ENCODE results near the gene GAK.

Gene GAK

DNA sequence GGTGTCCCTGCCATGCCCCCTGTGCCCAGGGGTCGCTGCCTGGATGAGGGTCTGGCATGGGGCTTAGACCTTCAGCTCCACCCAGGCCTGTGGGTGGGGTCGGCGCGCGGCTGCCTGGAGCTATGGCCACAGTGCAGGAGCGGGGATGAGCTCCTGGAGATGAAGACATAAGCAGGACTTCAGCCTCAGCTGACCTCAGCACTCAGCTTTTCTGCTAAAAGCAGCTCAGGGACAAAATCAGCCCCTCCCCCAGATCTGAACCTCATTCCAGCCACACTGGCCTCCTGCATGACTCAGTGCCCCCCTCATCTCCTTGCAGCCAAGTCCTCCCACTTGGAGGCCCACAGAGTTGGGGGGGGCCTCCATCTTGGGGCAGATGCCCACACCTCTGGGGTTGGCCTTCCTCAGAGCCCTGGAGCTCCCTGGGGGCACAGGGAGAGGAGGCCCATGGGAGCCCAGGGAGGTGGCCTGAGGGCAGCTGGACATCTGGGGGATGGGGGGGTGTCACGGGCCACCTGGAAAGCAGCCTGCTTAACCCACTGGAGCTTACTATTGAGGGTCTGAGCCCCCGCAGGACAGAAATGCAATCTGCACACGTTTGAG is 86.8 kb downstream of the GAK start:
- Histone ChIP-seq H3K4me1 (ENCODE audit: control insufficient read depth, insufficient read depth, low read length) (no peaks in the 10 kb centered on the region), H3K9ac (ENCODE audit: low read length in 2 of 2) (no peak overlapping the region), H3K27ac (ENCODE audit: low read length) (no peak overlapping the region), H3K4me3 (ENCODE audit: low read length in 2 of 2) (no peak overlapping the region), H3K36me3 (ENCODE audit: control insufficient read depth in 2 of 2, insufficient read depth in 2 of 2, low read length in 2 of 2) (peaks cover 0 to 4% of the 10 kb centered on the region in 2 donors), H3K27me3 (ENCODE audit: control insufficient read depth in 1 of 2, insufficient read depth in 2 of 2, low read length in 2 of 2) (no peaks in the 10 kb centered on the region), H3K9me3 (ENCODE audit: control insufficient read depth in 2 of 2, low read length in 2 of 2) (no peaks in the 10 kb centered on the region)

DNA sequence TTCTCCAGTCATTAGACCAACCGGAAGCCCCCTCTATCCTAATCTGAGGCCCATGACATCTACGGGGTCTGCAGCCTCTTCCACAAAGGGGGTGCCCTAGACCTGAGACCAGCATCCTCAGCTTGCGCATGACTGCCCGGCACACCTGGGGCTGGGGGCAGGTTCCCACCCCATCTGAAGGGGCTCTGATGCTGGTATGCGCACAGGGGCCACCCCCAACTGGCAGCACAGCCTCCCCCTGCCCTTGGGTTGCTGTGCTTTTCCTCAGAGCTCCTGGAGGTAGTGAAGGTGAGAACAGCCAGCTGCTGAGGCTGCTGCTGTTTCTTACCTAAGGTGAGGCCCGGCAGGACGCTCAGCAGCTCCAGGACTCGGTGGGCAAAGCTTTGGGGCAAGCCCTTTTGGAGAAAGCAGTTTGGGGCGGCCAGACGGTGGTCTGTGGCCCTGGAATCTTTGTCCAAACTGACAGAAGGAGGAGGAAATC is 87.3 kb downstream of the GAK start:
- H3K9ac ChIP-seq (ENCODE audit: low read length in 2 of 2): no peak overlapping the region
- no peaks in the 10 kb centered on the region for H3K27me3 ChIP-seq (ENCODE audit: control insufficient read depth in 1 of 2, insufficient read depth in 2 of 2, low read length in 2 of 2)
- H3K36me3 ChIP-seq (ENCODE audit: control insufficient read depth in 2 of 2, insufficient read depth in 2 of 2, low read length in 2 of 2): peaks cover 0 to 2% of the 10 kb centered on the region in 2 donors
- no peaks in the 10 kb centered on the region for H3K9me3 ChIP-seq (ENCODE audit: control insufficient read depth in 2 of 2, low read length in 2 of 2)
- no peak overlapping the region for H3K27ac ChIP-seq (ENCODE audit: low read length)
- no peaks in the 10 kb centered on the region for H3K4me1 ChIP-seq (ENCODE audit: control insufficient read depth, insufficient read depth, low read length)
- no peak overlapping the region for H3K4me3 ChIP-seq (ENCODE audit: low read length in 2 of 2)

DNA sequence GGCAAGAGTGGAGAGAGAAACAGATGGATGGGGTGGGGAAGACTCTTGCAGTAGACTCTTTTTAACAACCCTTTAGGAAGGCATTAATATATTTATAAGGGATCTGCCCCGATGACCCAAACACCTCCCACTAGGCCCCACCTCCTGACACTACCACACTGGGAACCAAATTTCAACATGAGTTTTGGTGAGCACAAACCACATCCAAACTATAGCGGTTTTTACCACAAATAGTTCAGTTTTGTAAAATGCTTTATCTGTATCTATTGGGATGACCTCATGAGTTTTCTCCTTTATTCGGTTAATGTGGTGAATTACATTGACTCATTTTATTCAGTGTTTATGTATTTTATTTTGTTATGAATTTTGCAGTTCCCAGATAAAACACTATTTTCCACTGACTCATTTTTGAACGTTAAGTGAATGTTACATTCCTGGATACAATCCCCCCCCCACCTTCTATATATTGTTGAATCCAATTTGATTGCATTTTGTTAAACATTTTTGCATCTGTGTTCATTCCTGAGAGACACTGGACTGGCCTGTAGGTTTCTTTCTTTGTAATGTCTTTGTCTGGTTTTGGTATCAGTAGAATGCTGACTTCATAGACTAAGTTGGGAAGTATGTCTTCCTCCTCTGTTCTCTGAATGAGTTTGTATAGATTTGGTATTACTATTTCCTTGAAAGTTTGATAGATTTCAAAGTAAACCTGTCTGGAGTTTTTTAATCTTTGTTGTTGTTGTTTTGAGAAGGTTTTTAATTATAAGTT is 92.3 kb downstream of the GAK start:
- no peaks in the 10 kb centered on the region for H3K4me1 ChIP-seq (ENCODE audit: control insufficient read depth, insufficient read depth, low read length)
- H3K4me3 ChIP-seq (ENCODE audit: low read length in 2 of 2): no peak overlapping the region
- H3K9ac ChIP-seq (ENCODE audit: low read length in 2 of 2): no peak overlapping the region
- H3K27ac ChIP-seq (ENCODE audit: low read length): no peak overlapping the region
- peaks cover 4 to 15% of the 10 kb centered on the region in 2 donors for H3K9me3 ChIP-seq (ENCODE audit: control insufficient read depth in 2 of 2, low read length in 2 of 2)
- H3K36me3 ChIP-seq (ENCODE audit: control insufficient read depth in 2 of 2, insufficient read depth in 2 of 2, low read length in 2 of 2): no peaks in the 10 kb centered on the region
- no peaks in the 10 kb centered on the region for H3K27me3 ChIP-seq (ENCODE audit: control insufficient read depth in 1 of 2, insufficient read depth in 2 of 2, low read length in 2 of 2)

GRCh38 chr4:837772-838171 is 94.3 kb downstream of the GAK start:
- no peak overlapping the region for H3K4me3 ChIP-seq (ENCODE audit: low read length in 2 of 2)
- H3K27me3 ChIP-seq (ENCODE audit: control insufficient read depth in 1 of 2, insufficient read depth in 2 of 2, low read length in 2 of 2): peaks cover 0 to 3% of the 10 kb centered on the region in 2 donors
- no peak overlapping the region for H3K9ac ChIP-seq (ENCODE audit: low read length in 2 of 2)
- no peaks in the 10 kb centered on the region for H3K36me3 ChIP-seq (ENCODE audit: control insufficient read depth in 2 of 2, insufficient read depth in 2 of 2, low read length in 2 of 2)
- H3K4me1 ChIP-seq (ENCODE audit: control insufficient read depth, insufficient read depth, low read length): no peaks in the 10 kb centered on the region
- no peak overlapping the region for H3K27ac ChIP-seq (ENCODE audit: low read length)
- peaks cover 4 to 15% of the 10 kb centered on the region in 2 donors for H3K9me3 ChIP-seq (ENCODE audit: control insufficient read depth in 2 of 2, low read length in 2 of 2)

- Histone ChIP-seq H3K27me3 (ENCODE audit: control insufficient read depth in 1 of 2, insufficient read depth in 2 of 2, low read length in 2 of 2) (peaks cover 0 to 6% of the 10 kb centered on the region in 2 donors), H3K4me3 (ENCODE audit: low read length in 2 of 2) (no peak overlapping the region), H3K4me1 (ENCODE audit: control insufficient read depth, insufficient read depth, low read length) (no peaks in the 10 kb centered on the region), H3K9ac (ENCODE audit: low read length in 2 of 2) (no peak overlapping the region), H3K27ac (ENCODE audit: low read length) (no peak overlapping the region), H3K36me3 (ENCODE audit: control insufficient read depth in 2 of 2, insufficient read depth in 2 of 2, low read length in 2 of 2) (no peaks in the 10 kb centered on the region), H3K9me3 (ENCODE audit: control insufficient read depth in 2 of 2, low read length in 2 of 2) (peaks cover 4 to 20% of the 10 kb centered on the region in 2 donors)
These were observed 95.3 kb downstream of the GAK start for GRCh38 chr4:836750-837301.

DNA sequence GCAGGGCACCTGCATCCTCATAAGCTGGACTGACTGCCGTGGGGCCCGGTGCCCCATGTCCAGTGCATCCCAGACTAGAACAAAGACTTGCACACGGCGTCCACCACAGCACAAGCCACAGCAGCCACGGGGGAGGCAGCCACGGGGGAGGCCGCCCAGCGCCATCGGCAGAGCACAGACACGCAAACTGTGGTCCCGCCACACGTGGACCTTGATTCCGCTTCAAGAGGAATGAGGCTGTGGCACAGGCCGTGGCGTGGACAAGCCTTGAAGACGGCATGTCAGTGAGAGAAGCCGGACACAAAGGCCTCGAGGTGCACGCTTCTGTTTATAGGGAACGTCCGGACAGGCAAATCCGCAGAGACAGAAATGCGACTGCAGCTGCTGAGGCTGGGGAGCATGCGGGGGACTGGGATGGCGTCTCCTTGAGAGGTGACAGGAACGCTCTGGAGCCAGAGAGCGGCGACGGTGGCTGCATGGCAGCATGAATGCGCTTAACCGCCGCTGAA is 96.1 kb downstream of the GAK start:
- H3K9ac ChIP-seq (ENCODE audit: low read length in 2 of 2): no peak overlapping the region
- no peak overlapping the region for H3K4me3 ChIP-seq (ENCODE audit: low read length in 2 of 2)
- peaks cover 0 to 6% of the 10 kb centered on the region in 2 donors for H3K27me3 ChIP-seq (ENCODE audit: control insufficient read depth in 1 of 2, insufficient read depth in 2 of 2, low read length in 2 of 2)
- no peaks in the 10 kb centered on the region for H3K4me1 ChIP-seq (ENCODE audit: control insufficient read depth, insufficient read depth, low read length)
- H3K36me3 ChIP-seq (ENCODE audit: control insufficient read depth in 2 of 2, insufficient read depth in 2 of 2, low read length in 2 of 2): no peaks in the 10 kb centered on the region
- peaks cover 4 to 27% of the 10 kb centered on the region in 2 donors for H3K9me3 ChIP-seq (ENCODE audit: control insufficient read depth in 2 of 2, low read length in 2 of 2)
- H3K27ac ChIP-seq (ENCODE audit: low read length): no peak overlapping the region

DNA sequence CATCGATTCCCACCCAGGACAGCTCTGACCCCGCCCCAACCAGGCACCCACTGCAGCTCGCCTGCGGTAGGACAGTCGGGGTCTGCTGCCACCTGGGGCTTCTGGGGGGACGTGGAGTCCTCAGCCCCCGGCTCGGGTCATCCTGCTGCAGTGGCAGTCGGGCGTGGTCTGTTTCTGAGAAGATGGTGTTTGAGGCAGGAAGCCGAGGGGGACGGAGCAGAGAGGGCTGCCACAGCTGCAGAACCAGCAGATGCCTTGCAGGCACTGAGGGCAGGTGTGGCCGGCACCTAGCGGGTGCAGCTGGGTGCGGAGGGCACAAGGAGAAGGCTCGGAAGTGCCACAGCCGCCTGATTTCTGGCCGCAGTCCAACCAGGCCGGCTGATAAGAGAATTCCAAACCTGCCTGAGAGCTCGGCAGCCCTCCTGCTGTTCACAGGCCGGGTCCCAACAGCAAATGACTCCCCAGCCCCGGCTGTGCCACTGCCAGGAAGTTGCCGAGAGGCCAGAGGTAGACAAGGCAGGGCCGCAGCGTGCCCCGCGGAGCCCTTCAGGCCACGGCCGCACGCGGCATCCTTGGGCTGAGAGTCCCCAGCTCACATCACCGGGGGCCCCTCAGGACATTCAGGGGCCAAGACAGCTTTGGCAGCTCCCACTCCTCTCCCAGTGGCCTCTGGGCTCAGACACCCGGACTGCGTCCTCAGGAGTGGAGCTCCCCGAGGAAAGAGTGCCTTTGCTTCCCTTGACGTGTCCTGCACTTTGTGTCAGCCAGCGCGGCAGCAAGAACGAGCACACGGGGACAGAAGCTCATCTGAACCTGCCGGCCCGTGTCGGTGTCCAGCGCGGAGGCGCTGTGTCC is 96.7 kb downstream of the GAK start:
- H3K9ac ChIP-seq (ENCODE audit: low read length in 2 of 2): no peak overlapping the region
- no peaks in the 10 kb centered on the region for H3K4me1 ChIP-seq (ENCODE audit: control insufficient read depth, insufficient read depth, low read length)
- no peak overlapping the region for H3K27ac ChIP-seq (ENCODE audit: low read length)
- peaks cover 2 to 6% of the 10 kb centered on the region in 2 donors for H3K27me3 ChIP-seq (ENCODE audit: control insufficient read depth in 1 of 2, insufficient read depth in 2 of 2, low read length in 2 of 2)
- no peak overlapping the region for H3K4me3 ChIP-seq (ENCODE audit: low read length in 2 of 2)
- H3K36me3 ChIP-seq (ENCODE audit: control insufficient read depth in 2 of 2, insufficient read depth in 2 of 2, low read length in 2 of 2): no peaks in the 10 kb centered on the region
- H3K9me3 ChIP-seq (ENCODE audit: control insufficient read depth in 2 of 2, low read length in 2 of 2): peaks cover 4 to 31% of the 10 kb centered on the region in 2 donors

- H3K4me3 ChIP-seq (ENCODE audit: low read length in 2 of 2): no peak overlapping the region
- H3K9ac ChIP-seq (ENCODE audit: low read length in 2 of 2): no peak overlapping the region
- peaks cover 4 to 31% of the 10 kb centered on the region in 2 donors for H3K9me3 ChIP-seq (ENCODE audit: control insufficient read depth in 2 of 2, low read length in 2 of 2)
- H3K36me3 ChIP-seq (ENCODE audit: control insufficient read depth in 2 of 2, insufficient read depth in 2 of 2, low read length in 2 of 2): no peaks in the 10 kb centered on the region
- no peaks in the 10 kb centered on the region for H3K4me1 ChIP-seq (ENCODE audit: control insufficient read depth, insufficient read depth, low read length)
- H3K27ac ChIP-seq (ENCODE audit: low read length): no peak overlapping the region
- peaks cover 3 to 6% of the 10 kb centered on the region in 2 donors for H3K27me3 ChIP-seq (ENCODE audit: control insufficient read depth in 1 of 2, insufficient read depth in 2 of 2, low read length in 2 of 2)
These were observed 97.6 kb downstream of the GAK start for GRCh38 chr4:834368-835147.

DNA sequence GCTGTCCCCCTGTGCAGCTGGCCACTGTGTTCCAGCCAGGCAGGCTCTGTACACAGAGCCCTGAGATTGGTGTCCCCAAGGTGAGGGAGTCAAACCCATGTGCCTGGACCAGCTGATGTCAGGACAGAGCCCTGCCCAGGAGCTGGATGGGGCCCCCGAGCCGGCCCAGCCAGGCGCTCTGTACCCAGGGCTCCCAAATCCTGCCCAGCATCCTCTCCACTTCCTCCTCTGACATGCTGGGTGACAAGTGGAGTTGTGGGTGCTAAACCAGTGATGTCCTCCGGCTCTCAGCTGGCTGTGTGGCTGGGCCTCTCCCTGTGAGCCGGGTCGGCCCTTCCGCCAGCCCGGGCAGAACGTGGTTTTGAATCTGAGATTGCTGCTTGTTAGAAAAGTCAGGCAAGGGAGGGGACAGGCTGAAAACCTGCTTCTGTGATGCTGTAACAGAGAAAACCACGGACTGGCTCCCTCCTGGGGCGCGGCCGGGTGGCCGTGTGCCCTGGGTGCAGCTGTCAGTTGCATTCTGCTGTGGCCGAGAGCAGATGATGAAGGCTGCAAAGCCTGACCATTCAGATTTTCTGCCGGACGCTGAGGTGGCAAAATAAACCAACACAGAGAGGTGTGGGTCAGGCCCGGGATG is 98.3 kb downstream of the GAK start:
- H3K27ac ChIP-seq (ENCODE audit: low read length): no peak overlapping the region
- H3K4me1 ChIP-seq (ENCODE audit: control insufficient read depth, insufficient read depth, low read length): no peaks in the 10 kb centered on the region
- no peaks in the 10 kb centered on the region for H3K36me3 ChIP-seq (ENCODE audit: control insufficient read depth in 2 of 2, insufficient read depth in 2 of 2, low read length in 2 of 2)
- no peak overlapping the region for H3K9ac ChIP-seq (ENCODE audit: low read length in 2 of 2)
- H3K4me3 ChIP-seq (ENCODE audit: low read length in 2 of 2): no peak overlapping the region
- peaks cover 8 to 10% of the 10 kb centered on the region in 2 donors for H3K27me3 ChIP-seq (ENCODE audit: control insufficient read depth in 1 of 2, insufficient read depth in 2 of 2, low read length in 2 of 2)
- H3K9me3 ChIP-seq (ENCODE audit: control insufficient read depth in 2 of 2, low read length in 2 of 2): peaks cover 4 to 31% of the 10 kb centered on the region in 2 donors
